DND-41 (cell line): ENCODE results near the gene PAPPA.

ENCODE experiments used
- ATAC-seq: fragments of 200-7000 bp; cut with Tn5 transposase; 3 replicates; pipeline ENCODE4 v1.9.1; 2021; ENCODE audit warnings: low read depth; ENCODE audit not compliant: insufficient read depth
- DNase-seq: peaks from one replicate; pipeline ENCODE4 v3.0.0-alpha.2; 2020
- H2AFZ ChIP-seq: 2 replicates; pipeline ENCODE4 v1.6.0; 2012; ENCODE audit warnings: low read depth, low read length
- H3K27ac ChIP-seq: 2 replicates; pipeline ENCODE4 v1.5.1; 2012; ENCODE audit warnings: low read length, inconsistent platforms
- H3K27me3 ChIP-seq: fragments of 200-600 bp; sonication (generic); 2 replicates; pipeline ENCODE4 v1.6.0; 2012; ENCODE audit warnings: low read length, mild to moderate bottlenecking, inconsistent platforms; ENCODE audit not compliant: insufficient read depth, poor library complexity
- H3K36me3 ChIP-seq: 2 replicates; pipeline ENCODE4 v1.5.1; 2012; ENCODE audit warnings: low read length, inconsistent platforms; ENCODE audit not compliant: insufficient read depth
- H3K4me1 ChIP-seq: 2 replicates; pipeline ENCODE4 v1.5.1; 2012; ENCODE audit warnings: mild to moderate bottlenecking, low read length; ENCODE audit not compliant: insufficient read depth
- H3K4me2 ChIP-seq: 2 replicates; pipeline ENCODE4 v1.6.0; 2012; ENCODE audit warnings: mild to moderate bottlenecking, moderate library complexity, low read length, inconsistent platforms; ENCODE audit not compliant: insufficient read depth
- H3K4me3 ChIP-seq, 2 experiments: fragments of 200-600 bp in 1 of 2; shearing (Covaris generic) in 1 of 2; 2 replicates each; pipeline ENCODE4 v1.5.1; 2012 to 2016; ENCODE audit warnings: inconsistent platforms in 2 of 2, low read length in 2 of 2, mild to moderate bottlenecking in 2 of 2, low read depth in 1 of 2, moderate library complexity in 1 of 2
- H3K79me2 ChIP-seq: 2 replicates; pipeline ENCODE4 v1.6.0; 2012; ENCODE audit warnings: low read length, inconsistent platforms; ENCODE audit not compliant: insufficient read depth
- H3K9ac ChIP-seq: 2 replicates; pipeline ENCODE4 v1.6.0; 2012; ENCODE audit warnings: low read depth, mild to moderate bottlenecking, inconsistent platforms, low read length, moderate library complexity
- H3K9me3 ChIP-seq: 2 replicates; pipeline ENCODE4 v1.5.1; 2012; ENCODE audit warnings: low read length, moderate library complexity, mild to moderate bottlenecking, inconsistent platforms; ENCODE audit not compliant: insufficient read depth, severe bottlenecking
- H4K20me1 ChIP-seq: 2 replicates; pipeline ENCODE4 v1.6.0; 2012; ENCODE audit warnings: low read length; ENCODE audit not compliant: insufficient read depth
- CTCF ChIP-seq: IDR thresholded peaks from 2 replicates; pipeline ENCODE4 v1.5.1; 2012; ENCODE audit warnings: borderline replicate concordance, low read length, moderate library complexity, mild to moderate bottlenecking; ENCODE audit not compliant: poor library complexity, severe bottlenecking; ENCODE audit errors: extremely low read depth
- EZH2 ChIP-seq: IDR thresholded peaks from 3 replicates; pipeline ENCODE4 v1.6.1; 2012; ENCODE audit warnings: borderline replicate concordance, low read depth, mild to moderate bottlenecking, moderate library complexity, low read length, inconsistent platforms; ENCODE audit not compliant: severe bottlenecking

Gene PAPPA

DNA sequence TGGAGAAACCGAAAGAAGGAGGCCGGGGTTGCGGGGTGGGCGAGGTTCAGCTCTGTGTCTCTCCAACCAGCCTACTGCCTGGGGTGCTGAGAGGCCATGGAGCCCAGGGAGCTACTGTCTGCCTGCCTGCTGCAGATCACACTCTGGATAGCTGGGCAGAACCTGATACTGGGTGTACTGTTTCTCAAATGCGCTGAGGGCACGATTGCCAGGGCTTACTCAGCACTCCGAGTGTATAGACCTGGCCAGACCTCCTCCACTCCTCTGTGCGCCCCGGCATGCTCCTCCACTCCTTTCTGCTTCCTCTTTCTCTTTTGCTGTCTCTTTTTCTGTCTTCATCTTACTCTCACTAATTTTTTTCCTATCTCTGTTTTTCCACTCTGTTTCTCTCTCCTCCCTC is 215.1 kb downstream of the PAPPA start:
- ATAC-seq: no peak
- no peak overlapping the region for H3K4me2 ChIP-seq
- H3K9ac ChIP-seq: no peak overlapping the region
- no peak for DNase-seq
- H3K9me3 ChIP-seq: no peaks in the 10 kb centered on the region
- no peaks in the 10 kb centered on the region for H3K4me1 ChIP-seq
- no peaks in the 10 kb centered on the region for H4K20me1 ChIP-seq
- no peak overlapping the region for H3K4me3 ChIP-seq
- no peaks in the 10 kb centered on the region for H3K27me3 ChIP-seq
- H3K36me3 ChIP-seq: no peaks in the 10 kb centered on the region
- H2AFZ ChIP-seq: no peak overlapping the region
- TF ChIP-seq CTCF (no peak), EZH2 (no peak)
- H3K79me2 ChIP-seq: no peaks in the 10 kb centered on the region
- no peak overlapping the region for H3K27ac ChIP-seq

DNA sequence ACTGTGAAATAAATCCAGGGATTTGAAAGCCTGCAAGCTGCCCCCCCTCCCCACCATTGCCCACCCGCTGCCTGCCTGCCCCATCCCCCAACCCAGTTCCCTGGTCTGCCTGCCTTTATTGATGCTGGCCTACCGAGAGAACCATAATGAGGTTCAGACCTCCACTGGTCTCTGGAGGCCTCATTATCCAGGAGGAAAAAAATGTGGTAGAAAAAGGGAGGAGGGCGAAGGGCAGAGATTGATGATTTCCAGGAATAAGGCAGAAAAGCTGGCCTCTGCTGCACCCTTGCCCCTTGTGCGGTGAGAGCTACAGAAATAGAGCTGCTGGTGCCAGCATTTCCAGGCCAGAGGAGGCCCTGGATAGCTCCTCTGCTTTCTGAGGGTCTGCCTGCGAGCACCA is 216.1 kb downstream of the PAPPA start:
- TF ChIP-seq EZH2 (no peak), CTCF (no peak)
- no peak overlapping the region for H3K27ac ChIP-seq

GRCh38 chr9:116370556-116370955 is 217.0 kb downstream of the PAPPA start:
- Histone ChIP-seq H3K27ac (no peak overlapping the region), H3K79me2 (no peaks in the 10 kb centered on the region), H3K9me3 (no peaks in the 10 kb centered on the region), H4K20me1 (no peaks in the 10 kb centered on the region), H3K9ac (no peak overlapping the region), H3K4me2 (no peak overlapping the region), H3K4me3 (no peak overlapping the region), H3K4me1 (no peaks in the 10 kb centered on the region), H3K36me3 (no peaks in the 10 kb centered on the region), H3K27me3 (no peaks in the 10 kb centered on the region), H2AFZ (no peak overlapping the region)
- no peak for DNase-seq
- TF ChIP-seq CTCF (no peak), EZH2 (no peak)
- no peak for ATAC-seq

More for the DNA sequence above, 216.1 kb downstream of the PAPPA start:
- H3K79me2 ChIP-seq: no peaks in the 10 kb centered on the region
- H3K9ac ChIP-seq: no peak overlapping the region
- H3K9me3 ChIP-seq: no peaks in the 10 kb centered on the region
- H4K20me1 ChIP-seq: no peaks in the 10 kb centered on the region
- no peaks in the 10 kb centered on the region for H3K27me3 ChIP-seq
- no peaks in the 10 kb centered on the region for H3K4me1 ChIP-seq
- H3K4me2 ChIP-seq: no peak overlapping the region
- DNase-seq (no peak), ATAC-seq (no peak)
- H3K36me3 ChIP-seq: no peaks in the 10 kb centered on the region
- no peak overlapping the region for H2AFZ ChIP-seq
- no peak overlapping the region for H3K4me3 ChIP-seq
